Activated CD4-positive, CD25-positive, alpha-beta regulatory T cell treated with anti-CD3 and anti-CD28 coated beads, Interleukin-2, amount 50 U/mL, for 72 hours (primary cell): ENCODE measurements around the gene BMP6.

ENCODE experiments used
- DNase-seq: peaks from one replicate; pipeline ENCODE4 v3.0.0; 2021

BMP6 gene

DNA sequence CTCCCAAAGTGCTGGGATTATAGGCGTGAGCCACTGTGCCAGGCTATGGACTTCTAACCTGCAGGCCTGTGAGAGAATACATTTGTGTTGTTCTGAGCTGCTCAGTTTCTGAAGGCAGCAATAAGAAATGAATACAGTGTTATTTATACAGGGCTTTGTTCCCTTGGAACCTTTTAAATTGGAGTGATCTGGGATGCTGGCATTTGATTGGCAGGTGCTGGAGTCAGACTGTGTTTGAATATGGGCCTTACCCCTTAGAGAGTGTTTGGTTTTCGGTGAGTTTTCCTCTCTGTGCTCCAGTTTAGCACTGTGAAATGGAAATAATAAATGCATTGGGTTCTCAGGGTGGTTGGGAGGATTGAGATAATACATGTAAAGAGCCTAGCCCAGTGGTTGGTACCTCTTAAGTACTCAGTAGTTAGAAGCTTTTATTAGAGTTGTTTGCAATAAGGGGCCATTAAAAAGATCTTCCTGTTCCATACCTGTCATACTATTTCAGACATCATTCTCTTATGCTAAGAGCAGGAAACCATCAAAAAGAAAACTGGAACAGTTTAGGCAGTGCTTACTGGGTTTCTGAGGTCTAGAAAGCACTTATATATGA is 22.1 kb downstream of the BMP6 start:
- no peak for DNase-seq

GRCh38 chr6:7749478-7749877 is 23.6 kb downstream of the BMP6 start:
- DNase-seq = no peak

DNA sequence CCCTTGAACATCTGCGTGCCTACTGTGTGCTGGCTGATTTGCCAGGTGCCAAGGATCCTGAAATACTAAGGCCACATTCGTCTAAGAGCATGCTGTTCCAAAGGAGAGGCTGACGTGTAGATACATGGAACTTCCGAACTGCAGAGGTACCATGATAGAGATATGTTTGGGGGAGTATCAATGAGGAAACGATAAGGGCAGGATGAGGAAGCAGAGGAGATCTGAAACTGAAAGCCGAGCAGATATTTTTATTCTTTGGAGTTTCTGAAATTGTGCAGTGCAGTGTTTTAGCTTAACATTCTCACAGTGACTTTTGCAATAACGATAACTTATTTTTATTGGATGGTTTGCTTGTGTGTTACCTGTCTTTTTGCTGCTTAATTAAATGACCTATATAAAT is 24.3 kb downstream of the BMP6 start:
- no peak for DNase-seq

- DNase-seq = no peak
Observed at GRCh38 chr6:7758456-7758855, 32.6 kb downstream of the BMP6 start.

DNA sequence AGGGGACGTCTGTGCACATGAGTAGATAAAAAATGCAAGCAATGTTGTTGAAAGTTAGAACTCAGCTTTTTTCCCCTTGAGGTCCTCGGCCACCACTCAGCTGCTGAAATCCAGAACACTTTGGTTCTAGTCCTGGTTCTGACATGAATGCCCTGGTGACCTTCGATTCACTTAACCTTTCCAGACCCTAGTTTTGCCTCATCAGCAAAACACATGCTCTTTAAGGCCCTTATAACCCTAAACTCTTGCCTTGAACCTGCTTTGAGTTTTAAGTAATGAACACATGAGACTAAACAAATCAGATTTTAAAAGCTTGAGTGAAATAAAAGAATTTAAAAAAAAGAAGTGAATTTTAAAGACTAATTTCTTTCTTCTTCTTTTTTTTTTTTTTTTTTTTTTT is 33.4 kb downstream of the BMP6 start:
- DNase-seq = no peak

- DNase-seq = no peak
Observed at GRCh38 chr6:7761051-7761450, 35.2 kb downstream of the BMP6 start.

DNA sequence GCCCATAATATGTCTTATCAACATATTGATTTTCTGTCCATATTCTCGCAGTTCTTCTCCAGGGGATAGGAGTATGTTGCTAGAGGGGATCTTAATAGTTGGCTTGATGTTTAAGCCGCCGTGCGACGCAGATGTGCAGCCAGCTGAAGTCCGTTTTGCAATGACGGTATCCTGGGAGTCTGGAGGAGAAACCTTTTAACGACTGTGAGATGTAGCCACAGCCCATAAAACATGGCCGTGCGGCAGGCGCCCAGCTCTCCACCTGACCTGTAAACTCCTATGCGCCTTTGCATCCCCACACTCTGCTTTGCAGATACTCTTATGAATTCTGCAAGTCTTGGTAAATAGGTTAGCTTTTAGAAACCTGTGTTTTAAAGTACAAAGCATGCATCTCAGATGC is 36.9 kb downstream of the BMP6 start:
- DNase-seq = no peak

DNA sequence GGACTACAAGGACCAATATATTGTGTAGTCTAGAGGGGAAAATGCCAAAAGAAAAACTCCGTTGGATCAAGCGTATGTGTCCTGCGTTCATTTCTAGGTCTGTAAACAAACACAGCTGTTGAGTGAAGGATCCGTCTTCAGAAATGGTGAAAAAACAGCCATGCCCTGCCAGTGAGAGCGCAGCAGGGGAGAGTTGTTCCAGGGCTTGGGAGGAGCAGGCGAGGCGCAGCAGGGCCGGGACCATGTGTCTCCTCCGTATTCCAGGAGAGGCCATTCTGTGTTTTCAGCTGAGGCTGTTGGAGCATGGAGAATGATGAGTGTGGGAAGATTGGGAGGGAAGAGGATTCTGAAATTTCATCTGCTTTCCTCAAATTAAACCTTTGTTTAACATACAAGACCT is 38.0 kb downstream of the BMP6 start:
- no peak for DNase-seq

GRCh38 chr6:7765575-7766325 is 39.9 kb downstream of the BMP6 start:
- no peak for DNase-seq

DNA sequence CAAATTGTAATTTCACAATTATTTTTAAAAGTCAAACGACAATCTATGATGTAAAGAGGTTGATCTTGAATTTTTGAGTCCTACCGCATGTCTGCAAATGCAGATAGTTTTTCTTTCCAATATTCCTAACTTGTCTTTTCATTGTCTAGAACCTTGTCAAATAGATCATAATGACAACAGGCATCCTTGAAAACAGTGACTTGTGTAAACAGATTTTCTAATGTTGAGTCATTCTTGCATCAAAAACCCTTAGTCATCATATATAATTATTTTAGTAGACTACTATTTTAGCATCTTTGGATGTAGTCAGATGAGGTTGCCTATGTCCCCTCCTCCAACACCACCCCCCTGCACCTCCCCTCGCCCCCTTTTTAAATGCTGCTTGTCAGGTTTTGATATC is 43.8 kb downstream of the BMP6 start:
- DNase-seq = no peak

DNA sequence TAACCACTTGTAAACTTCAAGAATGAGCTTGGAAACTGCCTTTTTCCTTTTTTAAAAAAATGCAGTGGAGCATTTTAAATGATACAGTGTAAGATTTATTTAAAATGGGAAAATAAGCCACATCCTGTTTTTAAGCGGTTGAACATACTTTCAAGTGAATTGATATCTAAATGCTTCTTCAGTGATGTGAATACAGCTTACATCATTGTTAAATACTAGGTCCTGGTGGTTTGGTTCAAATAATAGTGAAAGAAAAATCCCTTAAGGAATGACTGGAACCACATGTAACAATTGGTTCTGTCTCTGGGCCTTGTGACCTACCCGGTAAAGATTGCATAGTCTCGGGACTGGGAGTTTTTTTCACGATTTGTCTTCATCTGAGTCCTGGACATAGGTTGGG is 44.2 kb downstream of the BMP6 start:
- DNase-seq = no peak

DNA sequence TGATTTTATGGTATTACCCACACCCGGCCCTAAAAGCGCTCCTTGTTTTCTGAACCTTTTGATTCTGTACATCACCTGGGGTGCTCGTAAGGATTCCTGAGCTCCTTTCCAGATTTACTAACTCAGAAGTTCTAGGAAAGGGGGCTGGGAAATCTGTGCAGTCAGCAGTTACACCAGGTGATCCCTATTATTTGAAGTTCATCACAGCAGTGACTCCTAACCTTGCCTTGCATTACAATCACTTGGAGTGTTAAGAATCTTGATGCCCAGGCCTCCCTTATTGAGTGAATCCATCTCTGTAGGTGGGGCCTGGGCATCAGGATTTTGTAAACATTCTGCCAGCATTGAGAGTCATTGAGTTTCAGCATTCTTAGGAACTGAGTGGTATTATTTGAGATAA is 44.7 kb downstream of the BMP6 start:
- DNase-seq = no peak

DNA sequence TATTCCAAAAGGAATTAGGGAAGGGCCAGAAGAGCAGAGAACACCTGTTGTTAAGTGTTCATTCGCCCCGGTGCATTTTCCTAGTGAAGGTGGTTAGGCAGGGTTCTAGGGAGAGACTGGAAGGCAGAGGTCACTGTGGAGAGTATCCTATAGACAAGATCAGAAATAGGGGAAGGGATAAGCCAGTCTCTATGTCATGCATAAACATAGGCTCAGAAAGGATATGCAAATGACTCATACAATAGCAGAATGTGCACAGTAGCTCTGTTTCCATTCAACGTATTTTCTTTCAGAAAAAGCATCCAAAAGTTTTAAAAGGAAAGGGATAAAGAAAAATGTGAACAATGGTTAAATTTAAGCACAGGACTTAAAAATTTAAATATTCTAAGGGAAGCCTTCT is 47.4 kb downstream of the BMP6 start:
- DNase-seq = no peak

- DNase-seq = no peak
Observed at GRCh38 chr6:7773914-7774313, 48.0 kb downstream of the BMP6 start.

- DNase-seq = no peak
Observed at GRCh38 chr6:7776509-7776908, 50.6 kb downstream of the BMP6 start.

GRCh38 chr6:7777074-7777473 is 51.2 kb downstream of the BMP6 start:
- DNase-seq = no peak

- no peak for DNase-seq
Observed at GRCh38 chr6:7781240-7781639, 55.3 kb downstream of the BMP6 start.

- DNase-seq = no peak
Observed at GRCh38 chr6:7784248-7784647, 58.3 kb downstream of the BMP6 start.

- DNase-seq = no peak
Observed at GRCh38 chr6:7784706-7785105, 58.8 kb downstream of the BMP6 start.

- DNase-seq = no peak
Observed at GRCh38 chr6:7785243-7786035, 59.5 kb downstream of the BMP6 start.

DNA sequence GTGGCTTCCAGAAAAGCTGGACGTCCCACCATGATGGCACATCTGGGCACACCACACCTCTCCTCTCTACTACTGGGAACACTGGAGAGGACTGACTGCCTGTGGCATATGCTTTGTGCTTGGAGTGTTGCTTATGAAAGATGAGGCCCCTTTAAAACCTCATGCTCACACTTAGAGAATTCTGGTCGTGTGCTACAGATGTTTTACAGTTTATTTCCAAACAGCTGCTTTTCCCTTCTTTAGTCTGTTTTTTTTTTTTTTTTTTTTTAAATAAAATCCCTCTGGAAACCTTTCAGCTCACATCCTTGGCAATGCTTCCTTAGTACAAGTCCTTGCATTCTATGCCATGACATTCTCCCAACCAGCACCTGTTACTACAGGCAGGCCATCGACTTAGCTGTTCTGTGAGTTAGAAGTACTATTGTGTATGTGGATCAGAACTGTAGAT is 60.3 kb downstream of the BMP6 start:
- no peak for DNase-seq

- DNase-seq = no peak
Observed at GRCh38 chr6:7787137-7787608, 61.3 kb downstream of the BMP6 start.

- no peak for DNase-seq
Observed at GRCh38 chr6:7787731-7788130, 61.8 kb downstream of the BMP6 start.

- no peak for DNase-seq
Observed at GRCh38 chr6:7794509-7794908, 68.6 kb downstream of the BMP6 start.
